Activated T-helper 1 cell treated with anti-CD3 and anti-CD28 coated beads, Interleukin-2, amount 50 U/mL, for 16 hours (primary cell): Measurements from ENCODE around the gene NFXL1.

Source experiments
- DNase-seq, 2 donors: peaks; one replicate each; pipeline ENCODE4 v3.0.0-alpha.2; 2020; ENCODE audit warnings: low read depth in 1 of 2, low spot score in 1 of 2

Gene NFXL1

DNA sequence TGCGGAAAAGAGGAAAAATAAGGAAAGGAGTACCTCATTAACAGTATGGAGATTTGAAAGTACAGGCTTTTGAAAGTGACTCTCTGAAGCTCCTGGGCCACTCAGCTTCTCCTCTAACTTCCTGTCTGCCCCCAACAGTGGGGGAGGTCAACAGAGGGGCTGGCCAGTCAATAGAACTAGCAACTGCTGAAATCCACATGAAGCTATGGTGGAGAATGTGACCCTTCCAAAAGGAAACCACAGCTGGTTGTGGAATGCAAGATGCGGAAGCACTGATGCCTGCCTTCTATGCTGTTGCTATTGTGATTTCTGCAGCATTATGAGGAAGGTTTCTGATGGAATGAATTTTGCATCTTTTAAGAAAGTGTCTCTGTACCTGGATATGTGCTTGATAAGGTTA, 78.9 kb downstream of the NFXL1 start:
- no peak for DNase-seq

- no peak for DNase-seq
Observed at GRCh38 chr4:47831026-47831679, 83.2 kb downstream of the NFXL1 start.

- no peak for DNase-seq
Observed at GRCh38 chr4:47830265-47831025, 83.9 kb downstream of the NFXL1 start.

DNA sequence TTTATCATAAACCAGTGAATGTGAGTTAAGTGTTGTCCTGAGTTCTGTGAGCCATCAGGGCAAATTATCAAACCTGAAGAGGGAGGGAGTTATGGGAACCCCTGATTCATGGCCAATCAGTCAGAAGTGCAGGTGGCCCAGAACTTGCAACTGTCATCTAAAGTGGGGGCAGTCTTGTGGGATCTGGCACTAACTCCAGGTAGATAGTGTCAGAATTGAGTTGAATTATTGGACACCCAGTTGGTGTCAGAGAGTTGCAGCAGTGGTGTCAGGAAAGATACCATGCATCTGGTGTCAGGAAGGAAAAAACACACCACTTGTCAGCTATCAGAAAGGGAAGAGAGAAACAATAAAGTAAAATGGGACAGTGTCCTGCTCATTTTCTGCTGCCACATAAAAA, 84.9 kb downstream of the NFXL1 start:
- DNase-seq = no peak

DNA sequence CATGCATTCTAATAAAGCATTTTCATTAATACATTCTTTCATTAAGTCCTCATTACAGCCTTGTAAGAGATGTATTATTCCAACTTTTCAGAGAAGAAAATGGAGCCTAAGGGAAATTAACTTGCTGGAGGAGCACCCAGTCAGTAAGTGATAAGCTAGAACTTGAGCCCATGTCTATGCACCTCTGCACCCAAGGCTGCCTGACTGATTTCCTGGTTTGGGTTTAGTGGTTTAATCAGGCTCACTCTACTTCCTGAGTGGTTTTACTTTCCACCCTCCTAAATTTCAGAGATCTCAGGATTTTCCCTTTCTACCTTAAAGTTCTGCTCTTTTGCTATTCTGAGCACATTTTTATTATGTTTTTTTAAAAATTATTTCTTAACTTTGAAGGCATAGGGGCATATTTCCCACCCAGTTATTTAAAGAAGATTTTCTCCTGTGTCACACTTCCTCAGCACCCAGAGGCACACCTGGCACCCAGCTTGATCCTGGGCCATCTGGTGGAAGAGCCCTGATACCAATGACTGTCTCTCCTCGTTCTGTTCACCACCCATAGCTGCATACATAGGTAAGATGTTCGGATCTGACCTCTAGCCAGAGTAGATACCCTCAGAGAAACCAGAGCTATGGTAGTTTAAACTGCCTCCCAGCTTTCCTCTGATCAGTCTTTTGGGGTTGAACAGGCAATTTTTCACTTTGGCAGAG, 86.9 kb downstream of the NFXL1 start:
- DNase-seq = no peak

GRCh38 chr4:47824840-47825239, 89.5 kb downstream of the NFXL1 start:
- DNase-seq = no peak

DNA sequence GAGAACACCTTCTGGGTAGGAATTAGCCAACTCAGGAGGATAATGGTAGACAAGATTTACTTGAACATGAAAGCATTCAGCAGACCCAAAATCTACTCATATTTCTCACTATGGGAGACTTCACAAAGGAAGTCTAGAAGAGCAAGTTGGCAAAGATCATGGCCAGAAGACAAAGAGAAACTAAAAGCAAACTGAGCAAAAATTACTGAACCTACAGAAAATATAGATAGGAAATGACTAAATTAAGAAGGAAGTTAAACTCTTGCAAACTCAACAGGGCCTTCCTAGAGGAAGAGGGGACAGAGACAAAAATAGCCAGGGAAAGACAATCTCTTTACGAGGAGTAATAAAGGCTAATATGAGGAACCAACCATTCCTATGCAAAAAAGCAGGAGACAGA, 95.2 kb downstream of the NFXL1 start:
- DNase-seq = no peak

- no peak for DNase-seq
Observed at GRCh38 chr4:47817275-47817674, 97.1 kb downstream of the NFXL1 start.

- no peak for DNase-seq
Observed at GRCh38 chr4:47816748-47817147, 97.6 kb downstream of the NFXL1 start.

DNA sequence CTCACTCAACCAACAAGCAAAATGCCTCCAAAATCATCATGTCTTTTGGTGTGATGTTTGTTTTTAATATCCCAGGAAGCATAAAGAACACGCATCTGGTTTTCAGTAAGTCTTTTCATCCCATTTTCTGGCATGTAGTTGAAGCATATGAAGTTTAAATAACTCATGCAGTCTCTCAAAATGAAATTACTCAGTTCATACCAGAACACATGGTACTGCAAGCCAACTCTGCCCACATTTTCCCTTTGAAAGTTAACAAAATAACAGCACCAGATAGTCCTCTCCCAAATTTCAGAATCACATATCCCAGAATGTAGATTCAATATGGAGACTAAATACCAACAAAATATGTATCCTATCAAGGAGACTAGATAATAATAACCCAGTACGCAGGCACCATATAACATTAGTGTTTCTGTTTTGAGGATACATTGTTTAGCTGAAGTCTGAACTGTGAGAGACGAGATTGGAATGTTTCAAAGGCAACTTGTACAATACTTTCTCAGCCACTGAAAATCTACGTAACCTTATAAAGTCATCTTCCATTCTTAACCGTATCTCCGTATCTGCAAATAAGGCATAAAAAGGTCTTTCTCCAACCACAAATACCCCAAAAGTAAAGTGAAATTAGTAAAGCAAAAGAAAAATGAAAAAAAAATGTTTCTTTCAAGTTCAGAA, 99.6 kb downstream of the NFXL1 start:
- DNase-seq = no peak

DNA sequence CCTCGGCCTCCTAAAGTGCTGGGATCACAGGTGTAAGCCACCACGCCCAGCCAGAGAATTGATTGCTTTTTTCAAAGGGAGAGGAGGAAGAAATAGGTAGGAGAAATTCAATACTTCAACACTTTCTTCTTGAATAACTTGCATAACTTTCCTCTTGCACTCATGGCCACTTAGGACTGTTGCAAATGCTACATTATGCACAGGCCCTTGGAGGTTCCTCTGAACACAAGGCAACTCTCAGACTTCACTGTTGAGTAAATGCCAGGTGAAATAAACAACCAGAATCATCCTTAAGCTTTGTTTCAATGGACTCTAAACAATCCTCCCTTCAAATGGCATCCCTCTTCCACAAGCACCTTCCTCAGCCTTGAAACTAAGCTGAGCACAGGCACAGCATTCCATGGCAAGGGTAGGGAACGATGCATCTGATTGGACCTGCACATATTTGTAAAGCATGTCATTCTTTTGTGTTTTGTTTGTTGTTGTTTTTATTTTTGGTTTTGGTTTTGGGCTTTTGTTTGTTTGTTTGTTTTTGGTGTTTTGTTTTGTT, 104.7 kb downstream of the NFXL1 start:
- no peak for DNase-seq

GRCh38 chr4:47804598-47804997, 109.8 kb downstream of the NFXL1 start:
- no peak for DNase-seq

DNA sequence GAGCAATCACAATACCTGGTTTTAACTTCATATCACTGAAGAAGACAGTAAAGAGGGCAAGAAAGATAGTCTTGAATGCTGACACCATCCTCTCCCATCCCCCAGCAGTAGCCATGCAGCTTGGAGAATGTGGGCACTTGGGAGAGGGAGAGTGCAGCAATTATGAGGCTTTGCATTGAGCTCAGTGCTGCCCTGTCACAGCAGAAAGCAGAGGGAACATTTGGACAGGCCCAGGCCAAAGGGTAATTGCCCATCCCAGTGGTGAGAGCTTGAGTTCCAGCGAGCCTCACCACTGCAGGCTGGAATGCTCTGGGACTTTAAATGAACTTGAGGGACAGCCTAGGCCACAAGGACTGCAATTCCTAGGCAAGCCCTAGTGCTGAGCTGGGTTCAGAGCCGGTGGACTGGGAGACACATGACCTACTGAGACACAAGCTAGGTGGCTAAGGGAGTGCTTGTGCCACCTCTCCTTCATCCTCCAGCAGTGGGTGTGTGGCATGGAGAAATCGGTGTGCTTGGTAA, 112.8 kb downstream of the NFXL1 start:
- DNase-seq = no peak

DNA sequence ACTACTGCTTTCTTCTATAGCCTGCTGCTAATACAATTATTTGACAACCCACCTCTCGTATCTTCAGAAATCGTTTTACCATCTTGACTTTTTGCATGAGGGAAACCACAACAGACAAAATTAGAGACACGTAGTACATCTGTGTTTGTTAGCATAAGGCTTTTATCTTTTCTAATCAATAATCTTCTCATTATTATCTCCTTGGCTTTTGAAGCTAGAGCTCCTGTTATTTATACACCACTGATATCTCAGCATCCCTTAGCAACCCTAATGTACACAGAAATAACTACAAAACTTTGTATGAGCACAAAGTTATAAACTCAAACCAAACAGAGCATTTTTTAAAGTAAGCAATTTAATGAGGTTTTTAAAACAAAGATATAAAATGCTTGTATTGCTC, 116.2 kb downstream of the NFXL1 start:
- no peak for DNase-seq
